ENCODE results near the gene OGFRL1. TPM values are rescaled to one million over a fixed set of nuclear protein-coding genes. Genes with fewer than 3 reads are reported as not detected.

The OGFRL1 gene
- 72.9 and 76.7 TPM in 2 replicates for total RNA-seq

DNA sequence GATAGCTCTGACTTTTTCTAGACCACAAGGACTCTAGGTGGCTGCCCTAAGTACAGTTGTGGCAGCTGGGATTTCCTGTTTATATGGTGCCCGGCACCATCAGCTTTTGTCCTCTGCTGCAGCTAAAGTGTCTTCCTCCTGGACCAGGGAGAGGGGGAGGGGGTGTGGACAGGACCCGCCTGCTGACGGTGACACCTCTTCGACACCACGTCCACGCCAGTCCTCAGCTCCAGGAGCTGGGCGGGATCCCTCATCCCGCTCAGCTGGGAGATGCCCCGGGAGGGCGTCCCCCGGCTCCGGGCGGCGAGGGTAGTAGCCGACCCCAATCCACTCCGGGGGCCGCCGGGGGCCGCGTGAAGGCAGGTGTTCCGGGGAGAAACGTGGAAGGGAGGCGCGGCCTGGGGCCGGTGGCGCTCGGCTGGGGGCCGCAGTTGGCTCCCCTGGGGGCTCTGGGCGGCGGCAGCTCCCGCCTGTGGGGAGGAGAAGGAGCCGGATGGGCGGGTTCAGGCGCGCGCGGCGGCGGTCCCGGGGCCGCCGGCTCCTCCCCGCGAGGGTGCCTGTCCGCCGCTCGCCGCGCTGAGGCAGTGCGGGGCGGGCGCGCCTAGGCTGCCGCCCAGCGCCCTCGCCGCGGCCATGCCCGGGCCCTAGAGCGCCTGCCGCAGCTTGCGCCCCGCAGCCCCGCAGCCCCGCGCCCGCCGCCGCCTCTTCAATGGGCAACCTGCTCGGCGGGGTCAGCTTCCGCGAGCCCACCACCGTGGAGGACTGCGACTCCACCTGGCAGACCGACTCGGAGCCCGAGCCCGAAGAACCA lies at the start of gene OGFRL1:
TSS of gene OGFRL1 (plus strand) at position 584 of the 811 bp plus-strand sequence. CDS start at position 710, 126 bp downstream.

Data from placental pericyte (primary cell).